AG09309 (cell line): ENCODE results near the gene ADAMTSL3.

Source experiments
- DNase-seq: peaks from one replicate; pipeline ENCODE4 v3.0.0-alpha.2; 2010; ENCODE audit warnings: low read depth
- H3K4me3 ChIP-seq: 2 replicates; pipeline ENCODE4 v1.5.1; 2011; ENCODE audit warnings: mild to moderate bottlenecking, low read depth, low read length, moderate library complexity; ENCODE audit not compliant: control insufficient read depth
- CTCF ChIP-seq: IDR thresholded peaks from 2 replicates; pipeline ENCODE4 v1.5.1; 2011; ENCODE audit warnings: mild to moderate bottlenecking, low read depth, low read length, inconsistent platforms; ENCODE audit not compliant: insufficient read depth, control insufficient read depth; ENCODE audit errors: missing control alignments

ADAMTSL3 gene

GRCh38 chr15:83892498-83892897 lies 238.6 kb downstream of the ADAMTSL3 start:
- no peak for DNase-seq
- no peak for TF ChIP-seq CTCF
- H3K4me3 ChIP-seq: no peak overlapping the region

DNA sequence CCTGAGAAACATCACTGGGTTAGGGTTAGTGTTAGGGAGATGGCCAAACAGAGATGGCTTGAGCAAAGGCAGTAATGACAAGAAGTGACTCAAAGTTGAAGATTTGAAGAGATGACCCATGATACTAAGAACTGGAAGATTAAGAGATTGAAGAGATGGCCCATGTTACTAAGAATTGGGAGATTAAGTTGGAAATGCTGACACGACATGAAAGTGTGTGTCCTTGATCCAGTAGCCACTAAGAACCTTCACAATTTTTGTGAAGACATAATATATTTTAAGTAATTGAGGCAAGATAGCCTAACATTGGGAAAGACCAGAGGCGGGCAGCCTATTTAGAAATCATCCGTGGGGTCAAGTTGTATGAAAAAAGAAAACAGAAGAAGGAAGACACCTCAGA lies 239.4 kb downstream of the ADAMTSL3 start:
- no peak for DNase-seq
- TF ChIP-seq CTCF: no peak
- no peak overlapping the region for H3K4me3 ChIP-seq

DNA sequence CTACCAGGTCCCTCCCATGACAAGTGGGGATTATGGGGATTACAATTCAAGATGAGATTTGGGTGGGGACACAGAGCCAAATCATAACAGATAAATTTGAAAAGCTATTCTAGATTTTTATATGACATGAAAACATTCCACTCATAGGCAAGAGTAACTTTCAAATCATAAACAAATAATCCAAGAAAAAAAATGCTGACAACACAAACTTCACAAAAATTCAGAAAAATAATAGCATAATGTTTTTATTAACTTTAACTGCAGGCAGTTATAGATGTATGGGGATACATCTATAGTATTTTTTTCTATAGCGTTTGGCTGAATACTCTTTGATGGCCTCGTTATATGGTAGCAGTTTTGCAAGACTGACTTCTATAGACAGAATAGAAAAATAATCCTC lies 243.1 kb downstream of the ADAMTSL3 start:
- TF ChIP-seq CTCF: no peak
- no peak overlapping the region for H3K4me3 ChIP-seq
- no peak for DNase-seq

DNA sequence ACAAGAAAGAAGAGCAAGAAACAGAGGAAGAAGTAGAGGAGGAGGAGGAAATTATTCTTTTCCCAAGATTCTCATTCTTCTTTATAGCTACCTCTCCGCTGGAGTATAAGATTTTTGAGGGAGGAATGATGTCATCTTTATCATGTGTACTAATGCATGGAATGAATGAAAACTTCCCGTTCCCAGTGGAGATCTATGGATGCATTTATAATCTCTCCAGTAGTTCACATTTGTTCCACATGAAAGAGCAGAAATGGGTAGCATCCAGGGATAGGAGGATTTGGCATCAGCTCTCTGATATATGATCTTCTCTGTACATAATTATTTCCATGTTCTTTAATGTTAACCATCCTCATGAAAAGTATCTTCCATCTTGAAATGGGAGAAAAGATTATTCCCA lies 244.4 kb downstream of the ADAMTSL3 start:
- no peak for DNase-seq
- H3K4me3 ChIP-seq: no peak overlapping the region
- TF ChIP-seq CTCF: no peak

DNA sequence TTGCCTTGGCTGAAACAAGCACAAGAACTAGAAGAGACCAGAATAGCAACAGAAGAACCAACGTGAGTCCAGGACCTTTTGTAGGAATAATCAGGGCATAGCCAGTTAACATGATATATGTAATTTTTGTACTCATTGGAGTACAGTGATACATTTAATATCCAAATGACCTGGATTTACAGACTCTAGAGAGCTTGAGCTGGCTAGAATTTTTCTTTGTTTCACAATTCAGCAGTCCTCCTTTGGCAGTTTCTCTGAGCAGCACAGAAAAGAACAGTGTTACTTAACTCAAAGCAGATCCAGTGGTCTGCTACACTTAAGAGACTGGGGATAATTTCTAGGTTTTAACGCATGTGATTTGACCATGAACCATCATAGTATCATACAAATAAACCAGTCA lies 245.7 kb downstream of the ADAMTSL3 start:
- no peak overlapping the region for H3K4me3 ChIP-seq
- no peak for TF ChIP-seq CTCF
- DNase-seq: no peak

DNA sequence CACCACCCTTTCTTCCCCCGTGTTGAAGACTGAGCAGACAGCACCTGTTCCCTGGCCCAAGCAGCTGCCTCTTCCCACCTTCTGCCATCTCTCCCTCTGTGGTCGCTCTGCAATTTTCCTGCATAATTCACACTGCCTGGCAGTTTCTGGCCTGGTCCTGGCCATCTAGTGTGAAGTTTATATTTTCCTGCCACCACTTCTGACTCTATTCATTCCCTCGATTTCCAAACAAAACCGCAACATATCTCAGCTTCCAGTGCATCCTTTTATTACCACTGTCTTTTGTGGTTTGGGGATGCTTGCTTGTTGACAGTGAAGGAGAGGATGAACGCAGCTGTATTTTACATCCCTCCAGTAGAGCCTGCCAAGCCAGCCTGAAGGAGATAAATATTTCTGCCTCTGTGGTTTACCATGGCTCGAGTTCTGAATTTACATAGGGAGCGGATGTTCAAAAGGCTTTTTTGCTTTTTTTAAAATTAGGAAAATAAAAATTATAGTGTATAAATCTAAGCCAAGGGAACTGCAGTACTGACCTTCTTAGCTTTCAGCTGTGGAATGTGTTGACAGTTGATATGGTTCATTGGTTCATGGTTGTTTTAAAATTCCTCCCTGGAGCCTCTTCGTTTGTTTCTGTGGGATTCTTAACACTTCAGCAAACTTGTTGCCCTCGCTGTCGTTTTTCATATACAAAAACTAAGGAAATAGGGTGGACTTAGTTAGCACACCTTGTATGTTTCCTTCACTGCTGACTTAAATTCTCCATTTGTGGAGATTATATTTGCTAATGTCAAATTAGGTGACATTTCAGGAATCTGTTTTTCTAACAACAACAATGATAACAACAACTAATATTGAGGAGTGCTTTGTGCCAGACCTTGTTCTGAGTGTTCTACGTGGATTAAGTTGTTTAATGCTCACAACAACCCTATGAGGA lies 250.5 kb downstream of the ADAMTSL3 start:
- TF ChIP-seq CTCF: no peak
- no peak for DNase-seq

More for the DNA sequence above, 250.5 kb downstream of the ADAMTSL3 start:
- H3K4me3 ChIP-seq: no peak overlapping the region
